Renal cortical epithelial cell (primary cell): ENCODE measurements around the gene NCL. TPM values are rescaled to one million over a fixed set of nuclear protein-coding genes. Genes with fewer than 3 reads are reported as not detected.

ENCODE experiments used
- DNase-seq: peaks from one replicate; pipeline ENCODE4 v3.0.0-alpha.2; 2011; ENCODE audit warnings: low read depth
- total RNA-seq: library from RNA; depleted of rRNA; stranded (reverse); fragments of >200 nt; gene quantifications from 2 replicates; pipeline ENCODE4 v1.2.3, GENCODE V29; 2014

NCL gene
- 86.7 and 418 TPM in 2 replicates for total RNA-seq

DNA sequence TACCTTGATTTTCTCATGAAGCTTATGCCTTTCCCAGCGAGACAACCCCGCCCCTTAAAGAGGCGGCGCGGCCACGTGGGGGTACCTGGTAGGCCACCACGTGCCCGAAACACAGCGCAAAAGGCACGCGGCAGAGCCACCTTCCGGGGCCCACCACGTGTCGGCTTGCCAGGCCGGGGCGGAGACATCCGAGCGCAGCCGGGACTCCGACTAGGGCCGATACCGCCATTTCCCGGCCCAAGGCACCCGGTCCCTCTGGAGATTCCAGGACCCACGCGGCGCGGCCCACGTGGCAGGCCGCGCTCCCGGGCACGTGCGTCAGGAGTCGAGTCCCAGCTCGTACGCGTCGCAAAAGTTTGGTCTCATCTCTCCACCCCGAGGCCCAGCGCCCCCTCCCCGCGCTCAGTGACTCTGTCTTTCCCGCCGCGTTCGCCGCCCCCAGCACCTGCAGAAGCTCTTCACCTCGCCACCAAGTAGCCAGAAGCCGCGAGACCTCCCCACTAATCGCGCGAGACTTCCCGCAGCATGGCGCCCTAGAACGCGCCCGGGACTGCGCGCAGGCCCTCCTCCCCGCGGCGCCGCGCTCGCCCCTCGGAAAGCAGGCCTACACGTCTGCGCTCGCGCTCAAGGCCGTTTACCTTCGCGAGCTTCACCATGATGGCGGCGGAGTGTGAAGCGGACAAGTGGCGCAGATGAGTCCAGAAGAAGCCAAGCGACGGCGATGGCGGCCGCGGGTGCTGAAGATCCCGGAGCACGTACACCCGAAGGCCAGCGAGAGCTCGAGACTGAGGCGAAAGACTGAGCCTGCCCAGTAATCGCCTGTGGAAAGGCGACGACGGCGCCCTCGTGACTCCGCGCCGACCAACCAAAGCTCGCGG is at the start of gene NCL:
TSS of gene NCL (minus strand) at position 787 of the 878 bp plus-strand sequence. CDS start at position 656, 131 bp downstream.
- DNase-seq: peak; percentile 93

DNA sequence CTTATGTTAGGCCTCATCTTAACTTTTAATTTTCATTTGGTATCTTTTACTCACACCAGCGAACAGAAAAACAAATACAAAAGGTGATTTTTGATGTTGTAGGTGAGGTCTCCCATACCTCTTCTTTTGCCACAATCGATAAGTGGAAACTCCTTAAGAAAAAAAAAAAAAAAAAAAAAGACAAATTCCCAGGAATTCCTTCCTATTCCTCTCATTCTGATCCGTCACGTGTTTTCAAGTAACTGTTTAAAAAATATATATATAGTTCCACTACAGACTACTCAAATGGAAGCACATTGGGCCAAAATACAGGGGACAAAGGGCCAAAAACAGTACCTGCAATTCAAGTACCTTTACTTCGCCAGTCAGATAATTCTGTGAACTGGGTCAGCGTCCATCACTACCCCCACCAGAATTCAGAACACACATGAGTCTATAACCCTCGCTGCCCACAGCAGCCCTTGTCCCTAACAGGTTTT is 49.5 kb upstream of the NCL start:
- no peak for DNase-seq

GRCh38 chr2:231512222-231512621 is 47.9 kb upstream of the NCL start:
- no peak for DNase-seq

DNA sequence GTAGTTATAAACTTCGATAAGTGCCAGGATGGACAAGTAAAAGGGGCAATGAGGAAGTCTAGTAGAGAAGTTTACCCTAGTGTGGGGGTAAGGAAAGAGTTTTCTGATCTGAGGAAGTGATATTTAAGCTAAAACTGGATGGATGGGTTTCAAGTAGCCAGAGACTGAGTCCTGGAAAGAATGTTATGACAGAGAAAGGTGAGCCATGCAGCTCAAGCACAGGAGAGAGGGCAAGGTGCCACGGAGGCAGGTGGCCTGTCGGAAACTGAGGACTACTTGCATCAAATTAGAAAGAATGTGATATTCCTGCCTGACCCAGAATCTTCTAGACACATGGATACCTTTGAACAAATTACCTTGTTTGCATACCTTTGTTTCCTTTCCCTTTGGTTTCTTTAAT is 39.5 kb upstream of the NCL start:
- DNase-seq: no peak

- no peak for DNase-seq
Observed at GRCh38 chr2:231502596-231502995, 38.3 kb upstream of the NCL start.

DNA sequence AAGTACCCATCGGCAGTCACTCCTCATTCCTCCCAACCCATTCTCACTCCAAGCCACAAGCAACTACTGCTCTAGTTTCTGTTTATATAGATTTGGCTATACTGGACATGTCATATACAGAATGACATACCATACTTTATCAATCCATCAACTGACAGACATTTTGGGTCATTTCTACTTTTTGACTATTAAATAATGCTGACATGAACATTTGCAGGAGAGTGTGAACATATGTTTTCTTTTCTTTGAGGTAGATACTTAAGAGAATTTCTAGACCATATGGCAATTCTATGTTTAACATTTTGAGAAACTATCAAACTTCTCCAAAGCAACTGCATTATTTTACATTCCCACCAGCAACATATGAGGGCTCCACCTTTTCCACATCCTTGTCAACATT is 33.4 kb upstream of the NCL start:
- no peak for DNase-seq

- DNase-seq: no peak
Observed at GRCh38 chr2:231494669-231495068, 30.4 kb upstream of the NCL start.

DNA sequence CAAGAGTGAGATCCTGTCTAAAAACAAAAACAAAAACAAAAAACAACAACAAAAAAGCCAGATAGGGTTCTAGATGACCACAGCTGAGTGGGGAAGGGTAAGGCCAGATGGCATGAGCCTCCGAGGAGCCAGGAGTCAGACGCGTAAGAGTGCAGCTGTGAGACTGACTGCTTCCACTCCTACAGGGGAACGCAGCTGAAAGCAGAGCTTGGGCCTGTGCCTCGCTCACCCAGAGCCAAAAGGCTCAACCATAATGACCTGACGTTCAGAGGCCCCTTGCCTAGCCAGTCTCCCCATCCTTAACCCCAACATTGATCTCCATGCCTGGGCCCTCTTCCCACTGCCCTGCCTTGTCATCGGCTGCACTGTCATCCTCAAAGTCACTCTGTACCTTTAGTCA is 26.5 kb upstream of the NCL start:
- no peak for DNase-seq

GRCh38 chr2:231489990-231490389 is 25.7 kb upstream of the NCL start:
- no peak for DNase-seq

GRCh38 chr2:231488331-231488730 is 24.0 kb upstream of the NCL start:
- DNase-seq: no peak

DNA sequence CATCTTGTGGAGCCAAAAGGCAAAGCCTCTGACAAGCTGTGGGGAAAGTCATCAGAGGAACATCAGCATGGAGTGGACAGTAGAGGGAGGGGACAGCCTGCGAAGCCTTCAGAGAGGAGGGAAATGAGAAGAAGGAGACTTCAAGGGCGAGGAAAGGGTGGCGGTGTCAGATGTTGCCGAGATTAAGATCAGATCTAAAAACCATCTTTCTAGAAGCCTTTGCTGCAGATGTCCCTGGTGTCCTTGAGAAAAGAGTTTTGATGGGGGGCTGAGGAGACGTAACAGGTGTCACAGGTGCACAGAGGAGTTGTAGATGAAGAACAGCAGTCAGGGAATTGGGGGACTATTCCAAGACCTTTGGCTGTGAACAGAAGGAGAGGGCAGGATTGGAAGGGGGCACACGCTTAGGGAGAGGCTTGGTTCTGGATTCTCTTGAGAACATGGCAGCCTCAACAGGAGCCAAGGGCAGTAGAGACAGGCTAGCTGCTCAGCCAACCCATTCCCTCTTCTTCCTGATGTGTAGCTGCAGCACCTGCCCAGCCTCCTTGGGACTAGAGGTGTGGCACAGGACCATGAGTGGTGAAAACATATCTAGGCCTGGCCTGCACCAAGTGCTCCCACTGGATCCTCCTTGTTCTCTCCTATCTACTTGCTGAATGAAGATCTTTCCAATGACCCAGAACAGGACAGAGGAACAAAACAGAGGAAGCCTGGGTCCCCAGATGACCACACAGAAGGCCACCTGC is 22.7 kb upstream of the NCL start:
- DNase-seq: no peak

DNA sequence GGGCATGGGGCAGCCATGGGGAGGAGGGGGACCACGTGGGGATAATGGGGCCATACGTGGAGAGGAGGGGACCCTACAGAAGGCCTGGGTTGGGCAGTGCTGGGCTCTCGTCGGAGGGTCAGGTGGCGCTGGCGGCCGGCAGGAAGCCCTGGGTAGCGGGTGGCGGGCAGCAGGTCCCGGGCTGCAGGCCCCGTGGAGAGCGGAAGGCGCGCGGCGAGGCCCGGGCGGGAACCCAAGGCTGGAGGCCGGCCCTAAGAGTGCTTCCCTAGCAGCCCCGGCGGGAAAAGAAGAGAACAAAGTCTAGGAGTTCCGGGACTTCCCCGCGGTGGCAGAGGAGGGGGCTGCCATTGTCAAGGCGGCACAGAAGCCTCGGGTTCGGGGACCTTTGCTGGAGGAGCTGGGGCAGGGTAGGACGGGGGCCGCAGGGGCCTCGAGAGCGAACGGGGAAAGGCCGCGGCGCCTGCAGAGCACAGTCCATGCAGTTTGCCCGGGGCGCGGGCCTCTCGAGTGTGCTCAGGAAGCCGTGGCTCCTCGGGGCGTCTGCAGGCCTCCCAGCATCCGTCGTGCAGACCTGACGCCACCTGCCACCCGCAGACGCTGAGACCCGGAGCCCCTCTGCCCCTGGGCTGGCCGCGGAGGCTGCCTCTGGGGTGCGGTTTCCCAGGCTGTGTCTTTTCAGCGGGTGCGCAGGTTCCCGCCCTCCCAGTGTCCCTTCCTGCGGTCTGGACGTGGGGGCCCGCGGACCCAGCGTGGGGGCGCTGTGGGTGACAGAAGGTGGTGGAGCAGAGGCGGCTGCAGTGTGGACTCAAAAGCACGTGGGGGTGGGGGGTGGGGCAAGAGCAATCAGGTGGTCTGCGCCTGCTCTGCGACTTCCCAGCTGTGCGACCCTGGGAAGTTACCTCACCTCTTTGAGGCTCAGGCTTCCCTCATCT is 19.4 kb upstream of the NCL start:
- no peak for DNase-seq

- peak; percentile 18 for DNase-seq
Observed at GRCh38 chr2:231482806-231483391, 18.6 kb upstream of the NCL start.

DNA sequence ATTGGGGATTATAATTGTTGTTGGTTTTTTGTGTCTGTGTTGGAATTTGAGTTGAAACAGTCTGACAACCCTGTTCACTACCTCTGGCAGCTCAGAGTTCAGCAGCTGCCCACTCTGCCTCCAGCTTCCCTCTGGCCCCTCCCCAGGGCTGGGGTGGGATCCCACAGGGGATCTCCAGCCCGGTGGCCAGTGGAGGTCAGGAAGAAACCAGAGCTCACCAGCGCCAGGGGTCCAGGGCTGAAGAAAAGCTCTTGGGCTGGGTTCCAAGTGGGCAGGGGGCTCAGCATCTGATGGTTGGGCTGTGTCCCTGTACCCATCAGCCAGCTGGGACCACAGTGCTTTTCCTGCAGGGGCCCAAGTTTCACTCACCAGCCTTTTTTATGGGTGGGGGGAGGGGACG is 16.5 kb upstream of the NCL start:
- no peak for DNase-seq

DNA sequence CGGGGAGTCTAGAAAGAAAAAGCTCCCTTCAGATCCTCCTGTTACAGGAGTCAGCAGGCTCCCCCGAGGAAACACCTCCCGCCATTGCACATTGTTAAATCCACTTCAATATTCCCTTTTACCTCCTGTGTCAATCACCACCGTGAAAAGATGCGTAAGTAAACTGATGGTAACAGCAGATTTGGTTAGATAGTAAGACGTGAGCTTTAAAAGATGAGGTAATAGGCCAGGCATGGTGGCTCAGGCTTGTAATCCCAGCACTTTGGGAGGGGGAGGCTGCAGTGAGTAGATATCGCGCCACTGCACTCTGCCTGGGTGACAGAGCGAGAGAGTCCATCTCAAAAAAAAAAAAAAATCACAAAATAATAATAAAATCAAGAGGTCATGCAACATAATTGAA is 15.2 kb upstream of the NCL start:
- DNase-seq: no peak

DNA sequence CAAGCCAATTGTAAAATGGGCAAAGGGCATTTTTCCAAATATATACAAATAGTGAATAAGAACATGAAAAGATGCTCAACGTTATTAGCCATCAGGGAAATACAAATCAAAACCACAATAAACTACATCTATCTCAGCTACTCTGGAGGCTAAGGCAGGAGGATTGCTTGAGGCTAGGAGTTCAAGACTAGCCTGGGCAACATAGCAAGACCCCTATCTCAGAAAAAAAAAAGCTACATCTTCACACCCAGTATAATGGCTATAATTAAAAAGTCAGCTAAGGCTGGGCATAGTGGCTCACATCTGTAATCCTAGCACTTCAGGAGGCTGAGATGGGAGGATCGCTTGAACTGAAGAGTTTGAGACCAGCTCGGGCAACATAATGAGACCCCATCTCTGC is 12.6 kb upstream of the NCL start:
- no peak for DNase-seq

DNA sequence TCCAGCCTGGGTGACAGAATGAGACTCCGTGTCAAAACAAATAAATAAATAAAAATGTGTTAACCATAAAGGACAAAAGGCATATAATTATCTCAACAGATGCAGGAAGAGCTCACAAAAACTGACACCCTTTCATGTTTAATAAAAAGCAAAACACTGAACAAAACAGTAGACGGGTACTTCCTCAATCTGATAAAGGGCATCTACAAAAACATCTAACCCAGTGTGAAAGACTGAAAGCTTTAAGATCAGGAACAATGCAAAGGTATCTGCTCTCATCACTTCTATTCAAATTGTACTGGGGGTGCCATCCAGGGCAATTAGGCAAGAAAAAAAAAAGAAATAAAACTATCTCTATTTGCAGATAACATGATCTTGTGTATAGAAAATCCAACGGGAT is 11.7 kb upstream of the NCL start:
- DNase-seq: no peak

DNA sequence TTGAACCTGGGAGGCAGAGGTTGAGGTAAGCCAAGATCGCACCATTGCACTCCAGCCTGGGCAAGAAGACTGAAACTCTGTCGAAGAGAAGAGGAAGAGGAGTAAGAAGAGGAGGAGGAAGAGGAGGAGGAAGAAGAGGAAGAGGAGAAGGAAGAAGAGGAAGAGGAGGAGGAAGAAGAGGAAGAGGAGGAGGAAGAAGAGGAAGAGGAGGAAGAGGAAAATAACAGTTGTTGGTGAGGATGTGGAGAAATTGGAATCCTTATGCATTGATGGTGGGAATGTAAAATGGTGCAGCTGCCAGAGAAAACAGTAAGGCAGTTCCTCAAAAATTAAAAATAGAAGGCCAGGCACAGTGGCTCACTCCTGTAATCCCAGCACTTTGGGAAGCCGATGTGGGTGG is 8.5 kb upstream of the NCL start:
- no peak for DNase-seq

- no peak for DNase-seq
Observed at GRCh38 chr2:231470246-231470900, 6.1 kb upstream of the NCL start.

GRCh38 chr2:231469583-231469950 is 5.3 kb upstream of the NCL start:
- DNase-seq: no peak
